Measurements from ENCODE around the gene AFAP1.
A peak's percentile ranks its signal among the peaks of the same experiment; 100 is the strongest.

The AFAP1 gene

GRCh38 chr4:7912826-7913225, 26.8 kb downstream of the AFAP1 start:
- DNase-seq: no peak

GRCh38 chr4:7910952-7911578, 28.6 kb downstream of the AFAP1 start:
- peak; percentile 59 for DNase-seq

DNA sequence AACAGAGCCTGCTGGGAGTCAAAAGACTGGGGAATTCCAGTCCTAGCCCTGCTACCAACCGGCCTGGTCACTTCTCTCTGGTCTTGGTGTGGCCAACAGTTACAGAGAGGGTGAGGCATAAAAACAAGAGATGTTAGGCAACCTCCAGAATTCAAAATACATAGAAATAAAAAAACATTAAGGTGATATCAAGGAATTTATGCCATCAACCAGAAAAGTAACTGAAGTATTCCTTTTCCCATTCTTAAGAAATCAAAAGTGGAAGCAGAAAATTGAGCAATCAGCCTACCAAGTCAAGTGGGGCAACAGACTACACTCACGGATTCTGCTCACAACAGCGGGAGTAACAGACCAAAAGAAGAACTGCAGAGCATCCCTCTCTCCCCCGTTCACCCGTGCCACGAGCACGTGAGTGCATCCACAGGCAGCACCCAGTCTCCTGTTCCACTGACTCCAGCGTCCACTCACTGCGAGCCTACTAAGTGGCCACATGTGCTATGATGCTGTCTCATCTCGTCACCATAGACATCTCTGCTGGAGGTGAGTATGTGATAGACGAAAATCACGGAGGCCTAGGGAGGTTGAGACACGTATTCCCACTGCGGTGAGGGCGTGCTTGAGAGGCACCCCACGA, 29.3 kb downstream of the AFAP1 start:
- DNase-seq: peak; percentile 50

DNA sequence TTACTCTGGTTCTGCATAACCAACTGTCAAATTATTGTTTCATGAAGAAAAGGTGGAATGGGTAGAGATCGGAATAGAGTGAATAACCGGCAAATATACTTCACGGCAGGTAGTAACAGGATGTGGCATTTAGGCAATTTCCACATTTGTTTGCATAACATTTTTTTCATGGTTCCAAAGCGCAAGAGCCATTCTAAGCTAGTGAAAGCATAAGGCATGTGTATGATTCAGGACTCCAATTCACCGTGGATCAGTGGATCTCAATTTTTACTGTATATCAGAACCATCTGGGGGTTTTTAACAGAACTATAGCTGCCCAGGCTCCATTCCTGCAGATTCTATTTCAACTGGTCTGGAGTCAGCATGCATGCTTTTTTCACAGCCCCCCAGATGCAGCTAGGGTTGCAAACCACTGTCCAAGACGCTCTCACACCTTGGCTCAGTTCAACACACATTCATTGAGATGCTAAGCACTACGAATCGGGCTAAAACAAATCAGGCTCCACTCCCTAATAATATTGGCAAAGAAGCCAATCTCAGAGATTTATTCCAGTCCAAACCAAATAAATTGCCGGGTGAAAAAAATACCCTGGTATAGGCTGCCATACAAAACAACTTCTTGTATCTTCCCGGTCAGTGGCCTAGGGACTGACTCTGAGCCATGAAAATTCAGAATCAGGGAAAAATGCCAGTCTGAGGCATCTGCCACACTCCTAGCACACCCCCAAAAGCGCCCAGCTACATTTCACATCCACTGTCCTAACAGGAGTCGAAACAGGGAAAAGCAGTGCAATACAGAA, 30.0 kb downstream of the AFAP1 start:
- peak; percentile 61 for DNase-seq

- DNase-seq: no peak
Measured at GRCh38 chr4:7908668-7909067, 31.0 kb downstream of the AFAP1 start.

- DNase-seq: no peak
Measured at GRCh38 chr4:7907142-7907541, 32.5 kb downstream of the AFAP1 start.

DNA sequence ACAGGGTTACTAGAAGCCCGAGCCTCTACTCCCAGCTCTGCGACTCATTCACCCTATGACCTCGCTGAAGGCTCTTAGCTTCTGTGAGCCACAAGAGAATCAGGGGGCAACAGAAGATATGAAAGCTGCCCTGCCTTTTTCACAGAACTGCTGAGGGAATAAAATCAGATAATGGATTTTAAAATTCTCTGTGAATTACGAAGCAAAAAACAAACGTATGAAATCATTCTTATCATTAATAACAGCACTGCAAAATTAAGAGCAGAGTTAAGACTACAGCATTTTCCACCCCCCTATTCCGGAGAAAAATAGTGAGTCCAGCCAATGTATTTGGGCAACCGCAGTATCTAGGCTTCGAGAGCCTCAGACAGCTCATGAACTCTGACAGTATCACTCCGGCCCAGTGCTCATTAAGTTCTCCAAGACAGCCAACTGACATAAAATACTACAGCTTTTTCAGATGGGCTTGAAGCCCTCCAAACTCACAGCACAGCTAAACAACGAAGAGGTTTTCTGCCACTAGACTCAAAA, 33.4 kb downstream of the AFAP1 start:
- peak; percentile 15 for DNase-seq

DNA sequence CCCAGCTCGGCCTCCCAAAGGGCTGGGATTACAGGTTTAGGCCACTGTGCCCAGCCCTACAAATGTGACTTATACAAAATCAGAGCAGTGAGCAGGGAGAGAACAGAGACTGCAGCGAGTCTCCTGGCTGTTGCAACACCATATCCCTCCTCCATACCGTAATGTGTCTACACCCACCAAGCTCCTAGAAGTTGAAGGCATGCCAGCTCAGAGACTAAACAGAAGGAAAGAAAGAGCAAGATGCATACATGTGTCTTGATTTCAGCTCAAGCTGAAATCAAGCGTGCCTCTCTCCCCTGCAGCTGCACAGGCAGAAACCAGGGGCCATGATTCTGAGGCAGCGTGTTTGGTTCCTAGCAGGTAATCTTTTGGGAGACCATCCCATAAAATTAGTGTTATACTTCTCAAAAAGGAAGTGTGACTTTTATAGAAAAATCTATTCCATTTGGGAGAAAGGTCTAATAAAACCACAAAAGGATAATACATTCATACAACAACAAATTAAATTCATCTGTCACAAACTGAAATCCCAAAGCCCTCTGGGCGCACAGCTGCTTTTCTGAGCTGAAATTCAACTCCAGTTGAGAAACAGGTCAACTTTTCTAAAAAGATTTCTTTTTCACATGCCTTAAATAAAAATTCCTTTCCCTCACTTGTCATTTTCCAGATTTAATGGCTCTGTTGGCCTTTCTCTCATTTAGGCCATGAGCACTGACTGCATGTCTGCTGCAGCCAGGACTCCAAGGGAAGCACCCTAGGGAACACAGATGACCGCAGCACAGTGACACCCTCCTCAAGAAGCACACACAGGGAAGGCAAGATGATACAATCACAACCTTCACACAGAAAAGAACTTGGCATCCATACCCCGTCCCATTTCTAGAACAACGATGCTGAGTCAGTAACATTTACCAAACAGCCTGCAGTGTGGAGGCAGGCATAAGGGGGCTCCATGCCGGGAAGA, 34.4 kb downstream of the AFAP1 start:
- peak; percentile 70 for DNase-seq

DNA sequence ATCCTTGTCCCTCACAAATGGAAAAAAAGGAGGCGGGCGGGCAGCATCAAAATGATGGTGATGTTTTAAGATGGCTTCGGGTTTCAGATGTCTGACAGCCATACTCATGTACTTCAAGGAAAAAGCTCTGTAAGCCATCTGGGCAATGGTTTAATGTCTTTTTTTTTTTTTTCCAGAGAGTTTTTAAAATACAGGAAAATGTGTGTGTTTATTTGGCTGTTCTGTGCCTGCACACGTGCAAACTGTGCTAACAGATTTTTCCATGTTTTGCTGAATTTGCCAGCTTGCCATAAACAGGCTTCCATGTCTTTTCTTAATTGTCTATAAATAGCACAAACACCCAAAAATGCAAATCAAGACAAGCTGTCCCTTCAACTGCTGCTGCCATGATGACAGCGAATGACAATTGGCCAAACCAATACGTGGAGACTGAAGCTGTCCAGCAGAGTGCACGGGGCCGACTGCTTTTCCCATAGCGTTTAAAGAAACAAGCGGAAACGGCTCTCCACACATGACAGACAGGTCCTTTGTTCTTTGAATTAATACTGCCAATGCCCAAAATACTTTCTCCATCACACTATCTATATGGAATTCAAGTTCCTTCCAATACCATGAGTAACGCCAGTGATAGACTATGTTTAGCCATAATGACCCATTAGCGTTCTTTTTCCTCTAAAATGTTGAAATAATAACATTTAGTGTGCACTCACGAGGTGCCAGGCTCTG, 35.7 kb downstream of the AFAP1 start:
- peak; percentile 71 for DNase-seq

DNA sequence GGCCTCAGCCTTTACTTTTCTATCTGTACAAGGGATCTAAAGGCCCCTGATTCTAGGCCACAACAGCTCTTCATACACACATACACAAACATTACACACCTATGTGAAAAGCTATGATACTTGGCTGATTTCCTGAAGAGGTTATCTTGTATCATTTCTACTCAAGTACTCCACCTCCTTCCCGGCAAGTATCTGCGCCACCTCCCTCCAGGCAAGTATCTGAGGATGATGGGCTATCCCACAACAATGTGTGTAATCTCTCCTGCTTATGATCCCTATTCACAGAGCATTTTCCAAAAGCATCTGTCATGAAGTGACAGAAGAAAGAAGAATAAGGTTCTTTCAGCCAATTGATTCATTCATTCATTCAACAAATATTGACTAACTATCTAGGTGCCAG, 36.8 kb downstream of the AFAP1 start:
- no peak for DNase-seq

- DNase-seq: peak; percentile 10
Measured at GRCh38 chr4:7902101-7902553, 37.5 kb downstream of the AFAP1 start.

DNA sequence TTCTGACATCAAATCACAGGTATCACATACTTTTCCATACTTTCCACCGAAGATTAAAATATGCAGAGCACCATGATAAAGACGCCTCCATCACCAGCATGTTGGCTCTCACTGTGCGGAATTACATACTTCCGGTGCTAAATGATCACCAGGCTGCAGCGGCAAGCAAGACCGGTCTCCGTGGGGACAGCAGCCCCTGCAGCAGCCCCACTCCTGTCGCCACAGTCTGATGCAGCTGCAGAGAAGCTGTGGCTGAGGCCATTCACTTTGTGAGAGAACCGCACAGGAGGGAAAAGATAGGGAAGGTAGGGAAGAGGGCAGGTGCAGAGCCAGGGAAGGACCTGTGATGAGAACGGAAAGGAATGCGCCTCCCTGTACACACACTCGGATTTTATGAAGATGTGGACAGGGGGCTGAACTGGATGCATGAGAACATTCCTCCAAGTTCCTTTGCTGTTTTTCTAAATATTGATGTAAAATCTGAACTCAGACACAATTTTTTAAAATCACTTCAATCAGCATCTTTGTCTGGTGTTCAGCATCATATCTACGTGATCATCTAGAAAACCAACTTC, 38.3 kb downstream of the AFAP1 start:
- peak; percentile 33 for DNase-seq

- peak; percentile 48 for DNase-seq
Measured at GRCh38 chr4:7900334-7900909, 39.2 kb downstream of the AFAP1 start.

- DNase-seq: peak; percentile 9
Measured at GRCh38 chr4:7899184-7899869, 40.3 kb downstream of the AFAP1 start.

- no peak for DNase-seq
Measured at GRCh38 chr4:7898385-7898784, 41.3 kb downstream of the AFAP1 start.

GRCh38 chr4:7897811-7898210, 41.9 kb downstream of the AFAP1 start:
- DNase-seq: peak; percentile 6

- no peak for DNase-seq
Measured at GRCh38 chr4:7894677-7895181, 44.9 kb downstream of the AFAP1 start.

DNA sequence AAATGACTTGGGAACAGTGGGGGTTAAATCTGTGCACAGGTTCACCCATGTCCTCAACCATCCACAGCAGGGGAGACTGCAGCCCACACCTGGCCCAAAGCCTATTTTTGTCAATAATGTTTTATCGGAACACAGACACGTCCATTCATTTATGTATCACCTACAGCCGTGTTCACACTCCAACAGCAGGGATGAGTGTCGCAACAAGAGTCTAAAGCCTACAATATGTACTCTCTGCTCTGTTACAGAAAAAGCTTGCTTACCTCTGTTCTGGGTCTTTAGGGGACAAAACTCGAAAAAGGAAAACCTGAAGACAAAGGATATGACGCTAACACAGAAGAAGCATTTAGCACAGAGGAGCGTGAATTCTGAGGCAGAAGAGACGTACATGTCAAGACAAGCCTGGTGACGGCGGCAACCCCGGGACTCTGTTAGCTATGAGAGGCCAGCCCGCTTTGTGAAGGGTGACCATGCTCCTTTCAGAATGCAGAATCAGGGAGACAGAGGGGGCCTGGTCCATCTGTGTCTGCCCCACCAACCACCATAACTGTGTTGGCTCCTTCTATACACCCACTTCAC, 45.5 kb downstream of the AFAP1 start:
- DNase-seq: no peak

GRCh38 chr4:7893539-7893938, 46.1 kb downstream of the AFAP1 start:
- DNase-seq: peak; percentile 0
